Endothelial cell of umbilical vein (primary cell): ENCODE results near the gene EYS.

Source experiments
- MAX ChIP-seq: IDR thresholded peaks from 2 replicates; pipeline ENCODE4 v1.6.1; 2011; ENCODE audit not compliant: insufficient read depth, insufficient read length
- POLR2A ChIP-seq: IDR thresholded peaks from 2 replicates; pipeline ENCODE4 v1.6.1; 2012; ENCODE audit warnings: low read depth, mild to moderate bottlenecking, control low read depth, low read length
- TF ChIP-seq, protein P1 (sequence below), 2 donors: IDR thresholded peaks; 1 replicate in 1 of 2; 2 replicates in 1 of 2; pipeline ENCODE4 v1.5.1; 2011; ENCODE audit warnings: low read length in 2 of 2, mild to moderate bottlenecking in 2 of 2, moderate library complexity in 2 of 2, control low read depth in 1 of 2, inconsistent platforms in 1 of 2, low read depth in 1 of 2; ENCODE audit not compliant: insufficient read depth in 1 of 2; ENCODE audit errors: extremely low read depth in 1 of 2

GRCh38 chr6:63785006-63785405, 1922.0 kb downstream of the EYS start:
- TF ChIP-seq POLR2A (no peak), MAX (no peak)
- TF ChIP-seq, protein P1, sequence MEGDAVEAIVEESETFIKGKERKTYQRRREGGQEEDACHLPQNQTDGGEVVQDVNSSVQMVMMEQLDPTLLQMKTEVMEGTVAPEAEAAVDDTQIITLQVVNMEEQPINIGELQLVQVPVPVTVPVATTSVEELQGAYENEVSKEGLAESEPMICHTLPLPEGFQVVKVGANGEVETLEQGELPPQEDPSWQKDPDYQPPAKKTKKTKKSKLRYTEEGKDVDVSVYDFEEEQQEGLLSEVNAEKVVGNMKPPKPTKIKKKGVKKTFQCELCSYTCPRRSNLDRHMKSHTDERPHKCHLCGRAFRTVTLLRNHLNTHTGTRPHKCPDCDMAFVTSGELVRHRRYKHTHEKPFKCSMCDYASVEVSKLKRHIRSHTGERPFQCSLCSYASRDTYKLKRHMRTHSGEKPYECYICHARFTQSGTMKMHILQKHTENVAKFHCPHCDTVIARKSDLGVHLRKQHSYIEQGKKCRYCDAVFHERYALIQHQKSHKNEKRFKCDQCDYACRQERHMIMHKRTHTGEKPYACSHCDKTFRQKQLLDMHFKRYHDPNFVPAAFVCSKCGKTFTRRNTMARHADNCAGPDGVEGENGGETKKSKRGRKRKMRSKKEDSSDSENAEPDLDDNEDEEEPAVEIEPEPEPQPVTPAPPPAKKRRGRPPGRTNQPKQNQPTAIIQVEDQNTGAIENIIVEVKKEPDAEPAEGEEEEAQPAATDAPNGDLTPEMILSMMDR (IDR thresholded peaks at IDR 0.05; ENCODE audit: extremely low read depth in 1 of 2, insufficient read depth in 1 of 2, low read depth in 1 of 2, low read length in 2 of 2) = no peak
